RWPE2 (cell line): ENCODE measurements around the gene PPP2R2D.
A peak's percentile ranks its signal among the peaks of the same experiment; 100 is the strongest.

Experiments used
- ATAC-seq: fragments of 200-7000 bp; cut with Tn5 transposase; 3 replicates; pipeline ENCODE4 v1.9.1; 2021; ENCODE audit warnings: low read depth
- DNase-seq: peaks from one replicate; pipeline ENCODE4 v3.0.0-alpha.2; 2020; ENCODE audit warnings: low spot score
- H3K27ac ChIP-seq: fragments of 450-650 bp; 2 replicates; pipeline ENCODE4 v1.5.1; 2017; ENCODE audit warnings: mild to moderate bottlenecking; ENCODE audit not compliant: poor library complexity, severe bottlenecking
- H3K27me3 ChIP-seq: fragments of 250-450 bp; sonication (Bioruptor Pico); 2 replicates; pipeline ENCODE4 v1.5.1; 2021; ENCODE audit warnings: mild to moderate bottlenecking, moderate library complexity; ENCODE audit not compliant: insufficient read depth, poor library complexity, severe bottlenecking
- H3K36me3 ChIP-seq: fragments of 250-450 bp; sonication (Bioruptor Pico); 2 replicates; pipeline ENCODE4 v1.5.1; 2020; ENCODE audit warnings: low read depth, mild to moderate bottlenecking, moderate library complexity
- H3K4me1 ChIP-seq: fragments of 250-450 bp; sonication (Bioruptor Pico); 2 replicates; pipeline ENCODE4 v1.5.1; 2021; ENCODE audit warnings: mild to moderate bottlenecking, moderate library complexity; ENCODE audit not compliant: insufficient read depth, poor library complexity, severe bottlenecking
- H3K4me3 ChIP-seq: fragments of 250-450 bp; sonication (Bioruptor Pico); 2 replicates; pipeline ENCODE4 v1.5.1; 2021; ENCODE audit warnings: mild to moderate bottlenecking, moderate library complexity; ENCODE audit not compliant: severe bottlenecking
- H3K9me3 ChIP-seq: fragments of 250-450 bp; sonication (Bioruptor Pico); 2 replicates; pipeline ENCODE4 v1.5.1; 2021; ENCODE audit warnings: mild to moderate bottlenecking, moderate library complexity; ENCODE audit not compliant: severe bottlenecking
- CTCF ChIP-seq: fragments of 450-650 bp; IDR thresholded peaks from one replicate; pipeline ENCODE4 v1.5.1; 2017; ENCODE audit warnings: mild to moderate bottlenecking, moderate library complexity; ENCODE audit not compliant: poor library complexity, severe bottlenecking

PPP2R2D gene

GRCh38 chr10:131902211-131902610, 1.4 kb downstream of the PPP2R2D start:
- ATAC-seq = no peak
- Histone ChIP-seq H3K4me1 (peaks cover 24% of the 10 kb centered on the region), H3K27ac (peak overlapping the region; percentile 78), H3K9me3 (no peaks in the 10 kb centered on the region), H3K4me3 (peak overlapping the region; percentile 72), H3K27me3 (no peaks in the 10 kb centered on the region), H3K36me3 (peaks cover 36% of the 10 kb centered on the region)
- DNase-seq = no peak
- no peak for TF ChIP-seq CTCF

- no peak for TF ChIP-seq CTCF
- H3K4me1 ChIP-seq = peaks cover 24% of the 10 kb centered on the region
- peaks cover 39% of the 10 kb centered on the region for H3K36me3 ChIP-seq
- DNase-seq (no peak), ATAC-seq (no peak)
- H3K4me3 ChIP-seq = peak overlapping the region; percentile 72
- H3K27me3 ChIP-seq = no peaks in the 10 kb centered on the region
- H3K27ac ChIP-seq = peak overlapping the region; percentile 78
- no peaks in the 10 kb centered on the region for H3K9me3 ChIP-seq
Measured at GRCh38 chr10:131902691-131903090, 1.9 kb downstream of the PPP2R2D start.

- DNase-seq = no peak
- no peak overlapping the region for H3K27ac ChIP-seq
- H3K4me1 ChIP-seq = peaks cover 40% of the 10 kb centered on the region
- H3K4me3 ChIP-seq = no peak overlapping the region
- peaks cover 61% of the 10 kb centered on the region for H3K36me3 ChIP-seq
- no peak for ATAC-seq
- H3K27me3 ChIP-seq = no peaks in the 10 kb centered on the region
- no peaks in the 10 kb centered on the region for H3K9me3 ChIP-seq
- no peak for TF ChIP-seq CTCF
Measured at GRCh38 chr10:131905267-131905571, 4.4 kb downstream of the PPP2R2D start.

GRCh38 chr10:131905603-131906268, 4.9 kb downstream of the PPP2R2D start:
- Histone ChIP-seq H3K4me1 (peaks cover 40% of the 10 kb centered on the region), H3K27ac (no peak overlapping the region)
- no peak for ATAC-seq

More at GRCh38 chr10:131905603-131906268, 4.9 kb downstream of the PPP2R2D start:
- Histone ChIP-seq H3K27me3 (no peaks in the 10 kb centered on the region), H3K36me3 (peaks cover 61% of the 10 kb centered on the region), H3K9me3 (no peaks in the 10 kb centered on the region), H3K4me3 (no peak overlapping the region)
- DNase-seq = no peak
- no peak for TF ChIP-seq CTCF
